SK-MEL-5 (cell line): Measurements from ENCODE around the gene ANKRD40. TPM values are rescaled to one million over a fixed set of nuclear protein-coding genes. Genes with fewer than 3 reads are reported as not detected.
A peak's percentile ranks its signal among the peaks of the same experiment; 100 is the strongest.
"Not testable (repeated sequence)": the region's sequence is repeated elsewhere in the genome, so short reads cannot be mapped to it uniquely, and the experiment has no call there.

Experiments used
- DNase-seq: peaks from one replicate; pipeline ENCODE4 v3.0.0-alpha.2; 2016; ENCODE audit warnings: low read depth, low spot score
- in situ Hi-C: cut with HindIII; loops from 2 replicates; pipeline ENCODE4 v1.10.0; 2016; ENCODE audit warnings: low sequenced_read_pairs, high pct_unique_total_duplicates, low pct_unique_long_range_greater_than_20kb
- total RNA-seq: library from RNA; depleted of rRNA; stranded (reverse); fragments of >200 nt; shearing (Covaris generic); gene quantifications from 2 replicates; pipeline ENCODE4 v1.2.3, GENCODE V29; 2014

ANKRD40 gene
- total RNA-seq, 1 experiment from 2014 or later = 53.4 TPM

DNA sequence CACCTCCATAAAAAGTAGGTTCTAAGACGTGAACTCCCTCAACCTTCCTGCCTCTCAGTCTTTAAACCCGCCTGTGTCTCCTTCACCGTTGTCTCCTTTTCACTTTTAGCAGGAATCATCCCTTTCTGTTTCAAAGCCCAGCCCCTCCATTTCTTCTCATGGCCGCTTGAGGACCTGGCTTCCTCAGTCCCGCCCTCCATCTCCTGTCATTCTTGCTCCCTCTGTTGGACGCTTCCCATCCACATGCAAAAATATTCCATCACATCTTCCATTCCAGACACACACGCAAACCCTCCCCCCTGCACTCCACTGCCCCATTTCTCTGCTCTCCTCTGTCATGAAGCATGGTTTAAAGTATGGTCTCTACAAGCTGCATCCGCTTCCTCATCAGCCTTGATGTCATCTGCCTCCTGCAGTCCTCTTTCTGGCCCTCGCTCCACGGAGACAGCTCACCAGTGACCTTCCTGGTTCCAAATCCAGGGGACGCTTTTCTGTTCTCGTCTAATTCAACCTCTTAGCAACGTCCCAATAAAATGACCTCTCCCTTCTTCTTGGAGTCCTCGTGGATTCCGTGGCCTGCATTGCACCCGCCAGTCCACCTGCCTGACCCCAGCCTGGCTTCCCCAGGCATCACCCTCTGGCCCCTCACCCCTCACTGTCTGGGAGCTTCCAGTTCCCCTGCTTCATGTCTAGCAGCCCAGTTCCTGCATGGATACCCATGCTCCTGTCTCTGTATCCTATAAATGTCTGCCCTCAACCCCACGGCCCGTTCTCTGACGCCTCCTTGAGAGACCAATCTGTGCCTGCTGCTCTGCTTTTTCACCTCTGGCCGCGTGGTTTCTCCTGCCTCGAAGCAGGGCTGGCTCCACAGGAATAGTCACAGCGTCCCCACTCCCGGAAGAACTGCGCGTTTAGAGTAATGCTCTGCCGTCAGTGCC, 26.2 kb downstream of the ANKRD40 start:
- peak; percentile 88 for DNase-seq
- in situ Hi-C loops = no loop called here

DNA sequence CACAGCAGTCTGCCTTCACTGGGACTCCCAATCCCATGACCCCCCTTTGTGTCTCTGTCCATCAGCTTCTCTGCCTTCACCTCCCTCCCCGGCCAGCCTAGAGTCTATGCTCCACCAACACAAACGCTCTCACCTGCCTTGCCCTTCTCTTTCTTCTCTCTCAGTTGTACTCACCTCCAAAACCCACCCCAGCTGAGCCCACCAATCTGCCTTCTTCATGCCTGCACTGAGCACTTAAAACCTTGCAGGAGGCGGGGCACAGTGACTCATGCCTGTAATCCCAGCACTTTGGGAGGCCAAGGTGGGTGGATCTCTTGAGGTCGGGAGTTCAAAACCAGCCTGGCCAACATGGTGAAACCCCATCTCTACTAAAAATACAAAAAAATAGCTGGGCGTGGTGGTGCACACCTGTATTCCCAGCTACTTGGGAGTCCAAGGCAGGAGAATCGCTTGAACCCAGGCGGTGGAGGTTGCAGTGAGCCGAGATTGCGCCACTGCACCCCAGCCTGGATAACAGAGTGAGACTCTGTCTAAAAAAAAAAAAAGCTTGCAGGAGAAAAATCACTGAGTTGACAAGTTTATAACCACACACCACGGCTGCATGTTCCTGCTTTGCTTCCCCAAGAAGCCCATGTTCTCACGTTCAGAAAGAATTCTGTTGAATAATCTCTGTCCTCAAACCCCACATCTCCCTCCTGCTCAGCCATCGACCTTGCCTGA, 27.0 kb downstream of the ANKRD40 start:
- in situ Hi-C loops, DNase-seq: not testable (repeated sequence)

DNA sequence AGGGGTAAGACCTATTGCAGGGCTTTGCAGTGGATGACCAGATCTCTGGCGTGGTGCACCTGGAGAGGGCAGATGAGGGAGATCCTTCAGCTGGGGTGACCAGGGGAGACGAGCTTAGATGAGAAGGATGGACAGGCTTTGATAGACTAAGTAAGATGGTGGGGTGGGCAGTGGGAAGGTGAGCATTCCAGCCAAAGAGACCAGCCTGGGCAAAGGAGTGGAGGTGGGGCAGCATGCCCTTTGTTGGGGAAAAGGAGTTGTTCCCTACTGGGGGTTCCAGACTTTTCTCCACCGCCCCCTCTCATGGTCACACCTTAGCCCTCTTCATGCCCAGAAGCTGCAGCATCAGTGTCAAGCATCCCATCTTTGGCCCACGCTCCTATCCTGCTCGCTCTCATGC, 27.6 kb downstream of the ANKRD40 start:
- no peak for DNase-seq
- in situ Hi-C loops = no loop called here

DNA sequence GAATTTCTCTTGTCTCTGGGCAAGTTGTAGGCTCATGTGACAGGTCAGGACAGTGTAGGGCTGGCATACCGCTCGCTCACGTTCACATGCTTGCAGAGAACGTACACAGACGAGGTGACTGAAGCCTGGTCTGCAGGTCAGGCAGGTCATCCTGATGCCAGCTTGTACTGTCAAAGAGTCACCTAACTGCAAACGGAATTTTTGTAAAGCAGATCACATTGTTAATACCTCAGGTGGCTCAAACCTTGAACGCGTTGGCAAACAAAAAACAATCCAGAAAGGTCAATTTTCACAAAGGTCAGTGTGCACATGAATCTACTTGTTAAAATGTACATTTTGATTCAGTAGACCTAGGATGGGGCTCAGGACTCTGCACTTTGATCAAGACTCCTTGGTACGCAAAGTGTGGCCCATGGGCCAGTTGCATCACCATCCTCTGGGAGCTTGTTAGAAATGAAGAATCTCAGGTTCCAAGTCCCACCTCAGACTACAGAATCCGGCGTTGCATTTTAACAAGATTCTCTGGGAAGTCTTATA, 28.6 kb downstream of the ANKRD40 start:
- no peak for DNase-seq
- in situ Hi-C loops = no loop called here

DNA sequence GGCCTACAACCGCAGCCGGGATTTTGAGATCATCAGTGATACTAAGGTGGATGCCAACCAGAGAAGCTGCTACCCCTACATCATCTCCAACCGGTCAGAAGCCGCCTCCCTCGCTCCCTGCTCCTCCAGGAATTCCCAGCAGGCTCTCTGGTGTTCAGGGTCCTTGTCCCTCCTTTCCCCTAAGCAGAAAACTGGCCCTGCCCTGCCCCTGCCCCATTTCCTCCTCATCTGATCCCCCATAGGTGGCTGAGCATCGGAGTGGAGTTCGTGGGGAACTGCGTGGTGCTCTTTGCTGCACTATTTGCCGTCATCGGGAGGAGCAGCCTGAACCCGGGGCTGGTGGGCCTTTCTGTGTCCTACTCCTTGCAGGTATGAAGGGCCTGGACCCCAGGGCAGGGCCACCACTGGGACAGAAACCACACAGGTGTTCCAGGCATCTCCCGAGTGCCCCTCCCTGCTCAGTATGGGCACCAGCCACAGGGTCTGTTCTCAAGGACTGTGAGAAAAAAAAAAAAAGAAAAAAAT, 29.8 kb downstream of the ANKRD40 start:
- in situ Hi-C loops = no loop called here

DNA sequence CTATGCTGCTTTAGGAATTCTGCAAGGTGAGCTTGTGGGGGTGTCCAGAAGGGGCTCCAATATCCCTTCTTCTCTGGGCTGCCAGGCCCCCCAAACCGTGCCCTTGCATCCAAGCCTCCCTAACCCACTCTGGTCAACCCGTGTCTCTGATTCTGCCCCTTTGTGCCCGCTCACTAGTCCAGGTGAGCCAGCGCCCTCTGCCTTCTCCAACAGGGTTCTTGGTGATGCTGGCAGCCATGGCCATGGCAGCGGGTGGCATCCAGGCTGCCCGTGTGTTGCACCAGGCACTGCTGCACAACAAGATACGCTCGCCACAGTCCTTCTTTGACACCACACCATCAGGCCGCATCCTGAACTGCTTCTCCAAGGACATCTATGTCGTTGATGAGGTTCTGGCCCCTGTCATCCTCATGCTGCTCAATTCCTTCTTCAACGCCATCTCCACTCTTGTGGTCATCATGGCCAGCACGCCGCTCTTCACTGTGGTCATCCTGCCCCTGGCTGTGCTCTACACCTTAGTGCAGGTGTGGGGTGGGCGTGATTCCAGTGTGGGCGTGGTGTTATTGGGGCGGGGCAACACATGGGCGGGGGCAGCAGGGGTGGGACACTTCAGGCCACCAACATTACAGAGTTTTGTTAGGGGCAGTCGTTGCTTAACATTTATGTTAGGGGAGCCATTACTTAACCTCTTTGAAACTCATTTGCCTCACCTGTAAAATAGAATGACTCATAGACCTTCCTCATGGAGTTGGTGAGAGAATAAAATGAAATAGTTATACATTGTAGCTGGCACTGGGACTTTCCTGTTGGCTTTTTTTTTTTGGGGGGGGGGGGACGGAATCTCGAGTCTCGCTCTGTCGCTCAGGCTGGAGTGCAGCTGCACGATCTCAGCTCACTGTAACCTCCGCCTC, 31.4 kb downstream of the ANKRD40 start:
- in situ Hi-C loops = no loop called here
- no peak for DNase-seq

More for the DNA sequence above, 29.8 kb downstream of the ANKRD40 start:
- no peak for DNase-seq

DNA sequence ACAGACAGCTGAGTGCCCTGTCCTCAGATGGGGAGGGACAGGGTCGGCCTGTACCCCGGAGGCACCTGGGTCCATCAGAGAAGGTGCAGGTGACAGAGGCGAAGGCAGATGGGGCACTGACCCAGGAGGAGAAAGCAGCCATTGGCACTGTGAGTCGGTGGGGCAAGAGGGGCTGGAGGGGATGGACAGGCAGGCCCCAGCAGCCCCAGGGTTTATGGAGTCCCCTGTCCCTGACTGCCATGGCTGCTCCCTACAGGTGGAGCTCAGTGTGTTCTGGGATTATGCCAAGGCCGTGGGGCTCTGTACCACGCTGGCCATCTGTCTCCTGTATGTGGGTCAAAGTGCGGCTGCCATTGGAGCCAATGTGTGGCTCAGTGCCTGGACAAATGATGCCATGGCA, 32.1 kb downstream of the ANKRD40 start:
- no peak for DNase-seq
- in situ Hi-C loops = no loop called here

DNA sequence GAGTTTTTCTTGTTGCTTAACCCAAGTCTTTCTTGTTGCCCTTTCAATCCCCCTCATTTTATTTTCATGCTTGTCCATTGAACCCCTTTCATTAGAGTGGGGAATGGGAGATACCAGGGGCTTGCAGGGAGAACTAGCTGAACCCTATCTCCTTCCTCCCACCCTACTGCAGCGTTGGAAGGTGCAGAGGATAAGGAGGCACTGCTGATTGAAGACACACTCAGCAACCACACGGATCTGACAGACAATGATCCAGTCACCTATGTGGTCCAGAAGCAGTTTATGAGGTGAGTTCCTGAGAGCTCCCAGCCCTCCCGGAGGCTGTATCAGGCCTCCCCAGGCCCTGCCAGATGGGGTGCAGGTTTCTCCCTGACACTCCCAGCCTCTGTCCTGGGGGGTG, 32.5 kb downstream of the ANKRD40 start:
- in situ Hi-C loops = no loop called here
- DNase-seq = no peak

DNA sequence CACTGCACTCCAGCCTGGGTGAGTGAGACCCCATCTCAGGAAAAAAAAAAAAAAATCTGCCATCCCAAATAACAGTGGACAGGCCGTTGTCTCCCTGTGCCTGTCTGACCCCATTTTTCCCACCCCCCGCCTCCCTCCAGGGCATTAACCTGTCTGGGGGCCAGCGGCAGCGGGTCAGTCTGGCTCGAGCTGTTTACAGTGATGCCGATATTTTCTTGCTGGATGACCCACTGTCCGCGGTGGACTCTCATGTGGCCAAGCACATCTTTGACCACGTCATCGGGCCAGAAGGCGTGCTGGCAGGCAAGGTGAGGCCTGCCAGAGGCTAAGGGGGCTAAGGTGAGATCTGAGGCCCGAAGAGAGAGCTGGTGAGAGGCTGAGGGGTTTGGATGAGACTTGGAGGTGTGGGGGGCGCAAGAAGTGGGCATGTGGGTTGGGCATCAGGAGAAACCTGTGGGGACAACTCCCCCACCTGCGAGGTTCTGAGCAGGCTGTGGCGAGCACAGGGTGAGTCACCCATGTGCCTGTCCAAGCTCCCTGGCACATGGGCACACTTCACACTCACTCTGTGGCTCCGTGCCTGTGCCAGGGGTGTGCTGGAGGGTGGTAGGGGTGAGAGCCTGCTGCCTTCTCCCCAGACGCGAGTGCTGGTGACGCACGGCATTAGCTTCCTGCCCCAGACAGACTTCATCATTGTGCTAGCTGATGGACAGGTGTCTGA, 34.7 kb downstream of the ANKRD40 start:
- no peak for DNase-seq
- in situ Hi-C loops = no loop called here

DNA sequence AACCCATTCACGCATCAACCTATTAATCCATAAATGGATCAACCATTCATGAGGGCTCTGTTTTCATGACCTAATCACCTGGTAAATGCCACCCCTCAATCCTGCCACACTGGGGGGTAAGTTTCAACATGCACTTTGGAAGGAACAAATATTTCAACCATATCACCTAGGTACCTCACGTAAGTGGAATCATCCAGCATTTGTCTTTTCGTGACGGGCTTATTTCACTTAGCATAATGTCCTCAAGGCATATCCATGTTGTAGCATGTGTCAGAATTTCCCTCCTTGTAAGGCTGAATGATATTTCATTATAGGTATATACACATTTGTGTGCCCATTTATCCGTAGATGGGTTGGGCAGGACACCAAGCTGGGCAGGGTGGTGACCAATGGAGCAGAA, 35.6 kb downstream of the ANKRD40 start:
- in situ Hi-C loops = no loop called here
- DNase-seq = no peak

DNA sequence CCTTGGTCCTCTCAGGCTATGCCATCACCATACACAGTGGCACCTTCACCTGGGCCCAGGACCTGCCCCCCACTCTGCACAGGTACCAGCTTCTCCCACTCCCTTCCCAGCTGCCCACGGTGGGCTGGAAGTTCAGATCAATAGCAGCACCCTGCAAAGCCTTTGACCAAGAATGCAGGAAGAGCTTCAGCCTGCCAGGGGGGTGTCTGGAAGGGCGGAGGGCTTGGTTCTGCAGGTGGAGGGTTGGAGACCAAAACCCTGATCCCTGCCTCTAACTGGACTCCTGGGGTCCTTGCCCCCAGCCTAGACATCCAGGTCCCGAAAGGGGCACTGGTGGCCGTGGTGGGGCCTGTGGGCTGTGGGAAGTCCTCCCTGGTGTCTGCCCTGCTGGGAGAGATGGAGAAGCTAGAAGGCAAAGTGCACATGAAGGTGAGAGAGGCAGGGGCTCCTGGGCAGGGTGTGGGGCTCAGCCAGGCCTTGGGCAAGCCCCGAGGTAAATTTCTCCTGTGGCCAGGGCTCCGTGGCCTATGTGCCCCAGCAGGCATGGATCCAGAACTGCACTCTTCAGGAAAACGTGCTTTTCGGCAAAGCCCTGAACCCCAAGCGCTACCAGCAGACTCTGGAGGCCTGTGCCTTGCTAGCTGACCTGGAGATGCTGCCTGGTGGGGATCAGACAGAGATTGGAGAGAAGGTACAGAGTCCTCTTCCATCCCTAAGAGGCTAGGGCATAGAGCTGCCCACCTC, 38.7 kb downstream of the ANKRD40 start:
- DNase-seq = no peak
- in situ Hi-C loops = no loop called here

DNA sequence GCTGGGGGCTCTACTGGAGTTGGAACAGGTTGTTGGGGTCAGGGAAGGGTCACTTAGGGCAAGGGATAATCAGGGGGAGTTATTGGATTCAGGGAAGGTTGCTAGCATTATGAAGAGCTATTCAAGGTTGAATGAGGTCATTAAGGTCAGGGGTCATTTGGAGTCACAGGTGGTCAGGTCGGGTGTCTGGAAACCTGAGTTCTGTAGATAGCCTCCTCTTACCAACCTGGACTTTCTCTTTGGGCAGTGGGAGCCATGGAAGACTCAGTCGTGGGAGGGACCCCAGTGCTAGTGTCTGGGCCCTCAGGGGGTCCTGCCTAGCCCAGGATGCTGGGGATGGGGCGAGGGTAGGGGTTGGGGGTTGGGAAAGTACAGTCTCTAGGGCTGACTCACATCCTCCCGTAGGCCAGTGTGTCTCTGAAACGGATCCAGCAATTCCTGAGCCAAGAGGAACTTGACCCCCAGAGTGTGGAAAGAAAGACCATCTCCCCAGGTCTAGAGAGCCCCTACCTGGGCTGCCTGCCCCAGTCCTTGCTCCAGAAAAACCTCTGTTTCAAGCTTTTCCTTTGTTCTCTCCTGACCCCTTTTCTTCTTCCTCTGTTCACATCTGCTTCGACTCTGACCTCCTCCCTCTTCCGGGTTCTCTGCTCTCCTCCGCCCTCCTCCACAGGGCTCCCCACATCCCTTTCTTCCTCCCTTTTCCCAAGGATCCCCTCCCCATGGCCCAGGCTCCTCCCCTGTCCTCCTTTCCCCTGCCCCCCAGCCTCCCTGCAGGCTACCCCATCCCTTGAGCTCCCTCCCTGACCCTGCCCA, 39.5 kb downstream of the ANKRD40 start:
- in situ Hi-C loops = no loop called here

DNA sequence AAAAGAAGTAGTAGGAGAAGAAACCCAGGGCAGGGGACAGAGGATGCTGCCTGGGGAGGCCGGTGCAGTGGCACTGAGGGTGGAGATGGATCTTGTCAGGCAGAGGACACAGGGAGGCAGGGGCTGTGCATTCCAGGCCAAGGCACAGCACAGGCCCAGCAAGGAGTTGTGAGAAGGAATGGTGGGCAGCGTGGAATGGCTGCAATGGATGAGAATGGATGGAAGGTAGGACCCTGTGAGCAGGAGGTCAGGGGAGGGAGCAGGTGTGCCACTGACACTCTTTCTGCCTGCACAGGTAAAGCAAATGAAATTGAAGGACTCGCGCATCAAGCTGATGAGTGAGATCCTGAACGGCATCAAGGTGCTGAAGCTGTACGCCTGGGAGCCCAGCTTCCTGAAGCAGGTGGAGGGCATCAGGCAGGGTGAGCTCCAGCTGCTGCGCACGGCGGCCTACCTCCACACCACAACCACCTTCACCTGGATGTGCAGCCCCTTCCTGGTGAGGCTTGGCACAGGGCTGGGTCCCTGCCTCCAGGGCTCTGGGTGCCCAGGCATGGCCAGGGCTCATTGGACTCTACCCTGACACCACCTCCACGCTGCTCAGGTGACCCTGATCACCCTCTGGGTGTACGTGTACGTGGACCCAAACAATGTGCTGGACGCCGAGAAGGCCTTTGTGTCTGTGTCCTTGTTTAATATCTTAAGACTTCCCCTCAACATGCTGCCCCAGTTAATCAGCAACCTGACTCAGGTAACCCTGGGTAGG, 40.3 kb downstream of the ANKRD40 start:
- in situ Hi-C loops = no loop called here
- DNase-seq = no peak

More for the DNA sequence above, 39.5 kb downstream of the ANKRD40 start:
- DNase-seq = no peak

DNA sequence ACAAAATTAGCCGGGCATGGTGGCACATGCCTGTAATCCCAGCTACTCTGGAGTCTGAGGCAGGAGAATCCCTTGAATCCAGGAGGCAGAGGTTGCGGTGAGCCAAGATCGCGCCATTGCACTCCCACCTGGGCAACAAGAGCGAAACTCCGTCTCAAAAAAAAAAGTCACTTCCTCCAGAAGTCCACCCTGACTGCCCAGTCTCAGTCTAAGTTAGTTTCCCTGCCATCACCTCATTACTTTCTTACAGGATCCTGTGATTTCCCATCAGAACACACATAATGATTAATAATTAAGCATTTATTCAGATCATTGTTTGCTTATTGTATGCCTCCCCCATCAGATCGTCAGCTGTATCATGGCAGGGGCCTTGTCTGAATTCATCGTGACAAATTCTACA, 41.4 kb downstream of the ANKRD40 start:
- in situ Hi-C loops = no loop called here

DNA sequence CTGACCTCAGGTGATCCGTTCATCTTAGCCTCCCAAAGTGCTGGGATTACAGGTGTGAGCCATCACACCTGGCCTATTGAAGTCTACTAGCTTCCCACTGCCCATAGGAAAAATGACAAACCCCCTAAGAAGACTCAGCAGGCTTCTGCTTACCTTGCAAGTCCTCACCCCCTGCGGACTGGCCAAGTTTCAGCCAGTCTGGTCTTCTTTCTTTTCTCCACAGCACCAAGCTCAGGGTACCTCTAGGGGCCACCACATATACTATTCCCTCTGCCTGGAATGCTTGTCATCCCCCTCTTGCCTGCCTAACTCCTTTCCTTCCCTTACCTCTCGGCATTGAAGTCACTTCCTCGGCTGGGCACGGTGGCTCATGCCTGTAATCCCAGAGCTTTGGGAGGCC, 41.9 kb downstream of the ANKRD40 start:
- in situ Hi-C loops = no loop called here
- DNase-seq = no peak

More for the DNA sequence above, 41.4 kb downstream of the ANKRD40 start:
- DNase-seq = no peak
